ENCODE measurements around the gene GRM4. TPM values are rescaled to one million over a fixed set of nuclear protein-coding genes. Genes with fewer than 3 reads are reported as not detected.

The GRM4 gene
- total RNA-seq, 1 experiment from 2014 or later, result 5.6 TPM

DNA sequence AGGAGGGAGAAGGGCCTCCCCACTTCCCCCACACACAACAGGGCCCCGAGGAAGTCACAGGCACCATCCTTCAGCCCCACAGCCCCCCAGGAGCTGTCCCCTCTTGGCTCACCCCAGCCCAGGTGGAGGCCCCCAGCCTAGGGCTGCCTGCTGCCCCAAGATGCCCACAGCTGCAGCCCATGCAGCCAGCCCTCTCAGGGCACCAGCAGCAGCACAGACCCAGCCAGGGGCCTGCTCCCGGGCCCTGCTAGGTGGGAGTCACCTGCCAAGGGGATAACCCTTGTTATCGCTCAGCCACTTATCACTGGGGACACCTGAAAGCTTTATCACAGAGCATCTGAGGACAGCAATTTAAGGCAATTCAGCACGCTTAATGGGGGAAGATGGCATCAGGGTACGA lies 55.0 kb downstream of the GRM4 start:
- Histone ChIP-seq H3K9ac (ENCODE audit: extremely low read depth, insufficient read length, low read length) (no peak overlapping the region), H2AFZ (ENCODE audit: low read length) (no peak overlapping the region), H4K8ac (replicated peaks; ENCODE audit: insufficient read length, low read depth, low read length) (no peak overlapping the region), H3K56ac (ENCODE audit: insufficient read length, low read depth, low read length) (no peak overlapping the region), H4K5ac (ENCODE audit: insufficient read length, low read depth, low read length) (no peak overlapping the region), H3K9me3 (ENCODE audit: control insufficient read depth, low read depth, low read length) (no peaks in the 10 kb centered on the region), H3K79me2 (ENCODE audit: insufficient read depth, low read length) (no peaks in the 10 kb centered on the region), H3K23me2 (ENCODE audit: insufficient read length, low read depth, low read length, poor library complexity, severe bottlenecking) (no peaks in the 10 kb centered on the region), H3K14ac (ENCODE audit: insufficient read depth, low read length) (no peak overlapping the region; the same call in 1 of the 2 replicates), H3K27me3 (ENCODE audit: insufficient read depth, low read length) (no peaks in the 10 kb centered on the region), H3K79me1 (ENCODE audit: insufficient read depth, low read depth, low read length, poor library complexity, severe bottlenecking) (no peaks in the 10 kb centered on the region), H2AK5ac (ENCODE audit: insufficient read length, low read length) (no peak overlapping the region), H3K4ac (ENCODE audit: low read depth, low read length) (no peak overlapping the region), H2BK5ac (ENCODE audit: insufficient read length, low read length) (no peak overlapping the region), H3K18ac (ENCODE audit: insufficient read length, low read depth, low read length) (no peak overlapping the region), H3K4me2 (ENCODE audit: insufficient read depth, insufficient read length, low read length) (no peak overlapping the region), H4K91ac (ENCODE audit: insufficient read length, low read depth, low read length) (no peak overlapping the region), H3T11ph (ENCODE audit: low read length) (no peak overlapping the region), H2BK12ac (ENCODE audit: insufficient read length, low read depth, low read length) (no peak overlapping the region), H2BK120ac (ENCODE audit: low read depth, low read length, poor library complexity, severe bottlenecking) (no peak overlapping the region), H2BK15ac (ENCODE audit: low read depth, low read length) (no peak overlapping the region), H2BK20ac (ENCODE audit: low read depth, low read length, poor library complexity, severe bottlenecking) (no peak overlapping the region), H3K27ac (ENCODE audit: insufficient read length, low read depth, low read length) (no peak overlapping the region), H4K20me1 (ENCODE audit: control insufficient read depth, insufficient read depth, insufficient read length) (no peaks in the 10 kb centered on the region), H3K23ac (ENCODE audit: insufficient read length, low read depth, low read length) (no peak overlapping the region), H3K4me1 (ENCODE audit: insufficient read depth, low read length) (no peaks in the 10 kb centered on the region; the same call in 1 of the 2 replicates)
- Mint-ChIP-seq H3K36me3 (ENCODE audit: insufficient read depth in 1 of 3, low read depth in 3 of 3) (peaks cover 0 to 1% (median 0%) of the 10 kb centered on the region in 3 experiments; a peak in 2 of 7 replicates), H3K27me3 (ENCODE audit: low read depth) (no peaks in the 10 kb centered on the region; the same call in 1 of the 2 replicates), H3K4me3 (no peak overlapping the region), H3K9me3 (no peaks in the 10 kb centered on the region), H3K4me1 (peaks cover 13 to 17% of the 10 kb centered on the region in 2 experiments), H3K27ac (no peak overlapping the region; a peak in 1 of 7 replicates)
- DNase-seq, result no peak
- TF ChIP-seq, protein P1, sequence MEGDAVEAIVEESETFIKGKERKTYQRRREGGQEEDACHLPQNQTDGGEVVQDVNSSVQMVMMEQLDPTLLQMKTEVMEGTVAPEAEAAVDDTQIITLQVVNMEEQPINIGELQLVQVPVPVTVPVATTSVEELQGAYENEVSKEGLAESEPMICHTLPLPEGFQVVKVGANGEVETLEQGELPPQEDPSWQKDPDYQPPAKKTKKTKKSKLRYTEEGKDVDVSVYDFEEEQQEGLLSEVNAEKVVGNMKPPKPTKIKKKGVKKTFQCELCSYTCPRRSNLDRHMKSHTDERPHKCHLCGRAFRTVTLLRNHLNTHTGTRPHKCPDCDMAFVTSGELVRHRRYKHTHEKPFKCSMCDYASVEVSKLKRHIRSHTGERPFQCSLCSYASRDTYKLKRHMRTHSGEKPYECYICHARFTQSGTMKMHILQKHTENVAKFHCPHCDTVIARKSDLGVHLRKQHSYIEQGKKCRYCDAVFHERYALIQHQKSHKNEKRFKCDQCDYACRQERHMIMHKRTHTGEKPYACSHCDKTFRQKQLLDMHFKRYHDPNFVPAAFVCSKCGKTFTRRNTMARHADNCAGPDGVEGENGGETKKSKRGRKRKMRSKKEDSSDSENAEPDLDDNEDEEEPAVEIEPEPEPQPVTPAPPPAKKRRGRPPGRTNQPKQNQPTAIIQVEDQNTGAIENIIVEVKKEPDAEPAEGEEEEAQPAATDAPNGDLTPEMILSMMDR (conservative IDR thresholded peaks at IDR 0.05), result no peak
- WGBS (ENCODE audit: extremely low coverage, insufficient read length, low lambda C conversion rate), result no CpG with 5 or more reads among the region's 5 CpGs

Measured in H9 (cell line).